NCI-H2081 (cell line): Measurements from ENCODE around the gene MYH13.
"Not testable (repeated sequence)": the region's sequence is repeated elsewhere in the genome, so short reads cannot be mapped to it uniquely, and the experiment has no call there.

Source experiments
- DNase-seq, 2 experiments: peaks; one replicate each; lab custom pipeline; 2025; lab: John Stamatoyannopoulos, UW

The MYH13 gene

GRCh38 chr17:10304758-10305300, 68.0 kb downstream of the MYH13 start:
- DNase-seq: no peak

- no peak for DNase-seq
These were observed 75.1 kb downstream of the MYH13 start for GRCh38 chr17:10297691-10298090.

GRCh38 chr17:10295728-10296343, 77.0 kb downstream of the MYH13 start:
- DNase-seq: no peak

- DNase-seq: no peak
These were observed 78.6 kb downstream of the MYH13 start for GRCh38 chr17:10294180-10294579.

- no peak for DNase-seq
These were observed 80.5 kb downstream of the MYH13 start for GRCh38 chr17:10292057-10292937.

- not testable (repeated sequence) for DNase-seq
These were observed 81.2 kb downstream of the MYH13 start for GRCh38 chr17:10291576-10291975.

- no peak for DNase-seq
These were observed 82.8 kb downstream of the MYH13 start for GRCh38 chr17:10290041-10290440.

- DNase-seq: no peak
These were observed 86.5 kb downstream of the MYH13 start for GRCh38 chr17:10286324-10286723.

GRCh38 chr17:10285896-10286295, 86.9 kb downstream of the MYH13 start:
- no peak for DNase-seq

GRCh38 chr17:10280068-10280467, 92.7 kb downstream of the MYH13 start:
- DNase-seq: no peak

GRCh38 chr17:10278218-10278617, 94.6 kb downstream of the MYH13 start:
- DNase-seq: no peak

GRCh38 chr17:10276436-10276835, 96.4 kb downstream of the MYH13 start:
- DNase-seq: no peak

GRCh38 chr17:10275418-10275817, 97.4 kb downstream of the MYH13 start:
- DNase-seq: no peak

GRCh38 chr17:10271106-10271562, 101.7 kb downstream of the MYH13 start:
- DNase-seq: no peak

- DNase-seq: no peak
These were observed 102.5 kb downstream of the MYH13 start for GRCh38 chr17:10270258-10270657.

- no peak for DNase-seq
These were observed 104.8 kb downstream of the MYH13 start for GRCh38 chr17:10268005-10268404.

GRCh38 chr17:10266296-10266876, 106.4 kb downstream of the MYH13 start:
- no peak for DNase-seq

GRCh38 chr17:10265100-10265810, 107.6 kb downstream of the MYH13 start:
- DNase-seq: no peak

GRCh38 chr17:10264051-10264450, 108.8 kb downstream of the MYH13 start:
- DNase-seq: no peak

- no peak for DNase-seq
These were observed 110.4 kb downstream of the MYH13 start for GRCh38 chr17:10262451-10262850.

GRCh38 chr17:10261098-10261497, 111.7 kb downstream of the MYH13 start:
- no peak for DNase-seq
